CD4-positive, alpha-beta T cell (primary cell): Measurements from ENCODE around the gene UBA6. TPM values are rescaled to one million over a fixed set of nuclear protein-coding genes. Genes with fewer than 3 reads are reported as not detected.
"Not testable (repeated sequence)": the region's sequence is repeated elsewhere in the genome, so short reads cannot be mapped to it uniquely, and the experiment has no call there.

Experiments used
- ATAC-seq: fragments of 200-7000 bp; cut with Tn5 transposase; one replicate; pipeline ENCODE4 v1.10.0; 2022; ENCODE audit warnings: mild to moderate bottlenecking; ENCODE audit not compliant: poor library complexity
- CTCF ChIA-PET: fragments of 350-600 bp; sonication (Branson Sonifier 250); formaldehyde crosslinking; loops from one replicate; lab custom pipeline; 2021; ENCODE audit warnings: antibody characterized with exemption, inconsistent platforms; lab: Charles Lee
- POLR2A ChIA-PET: fragments of 350-600 bp; sonication (Branson Sonifier 250); formaldehyde crosslinking; loops from one replicate; lab custom pipeline; 2021; ENCODE audit warnings: antibody characterized with exemption, inconsistent platforms; lab: Charles Lee
- DNase-seq, 14 experiments: peaks; one replicate each; pipeline ENCODE4 v3.0.0-alpha.2; 2013 to 2020; ENCODE audit warnings: mixed read lengths in 2 of 14
- H3K27ac ChIP-seq, 2 donors: one replicate each; pipeline versions ENCODE4 v1.5.1 to v1.7.0; 2013; ENCODE audit warnings: low read length in 2 of 2, low read depth in 1 of 2, mild to moderate bottlenecking in 1 of 2
- H3K27me3 ChIP-seq, 2 experiments: 1 replicate in 1 of 2; 2 replicates in 1 of 2; pipeline versions ENCODE4 v1.6.1 to v1.7.0; 2013; ENCODE audit warnings: low read length in 2 of 2, control low read depth in 1 of 2, mild to moderate bottlenecking in 1 of 2, moderate library complexity in 1 of 2; ENCODE audit not compliant: insufficient read depth in 2 of 2, control insufficient read depth in 1 of 2
- H3K36me3 ChIP-seq: one replicate; pipeline ENCODE4 v1.6.1; 2013; ENCODE audit warnings: low read length, control low read depth; ENCODE audit not compliant: insufficient read depth
- H3K4me1 ChIP-seq: one replicate; pipeline ENCODE4 v1.6.1; 2013; ENCODE audit warnings: low read length, control low read depth; ENCODE audit not compliant: insufficient read depth
- H3K4me3 ChIP-seq: one replicate; pipeline ENCODE4 v1.5.1; 2013; ENCODE audit warnings: mild to moderate bottlenecking, low read length, moderate library complexity
- H3K9me3 ChIP-seq, 2 experiments: 1 replicate in 1 of 2; 2 replicates in 1 of 2; pipeline versions ENCODE4 v1.6.1 to v1.7.0; 2013; ENCODE audit warnings: low read length in 2 of 2, mild to moderate bottlenecking in 2 of 2, control low read depth in 1 of 2, moderate library complexity in 1 of 2; ENCODE audit not compliant: control insufficient read depth in 1 of 2, insufficient read depth in 1 of 2
- H3K27ac Mint-ChIP-seq: one replicate; pipeline ENCODE4 v1.8.0; 2020; ENCODE audit warnings: mixed read lengths
- H3K27me3 Mint-ChIP-seq: one replicate; pipeline ENCODE4 v1.8.0; 2021; ENCODE audit warnings: mixed read lengths
- H3K36me3 Mint-ChIP-seq: one replicate; pipeline ENCODE4 v1.8.0; 2021; ENCODE audit warnings: low read depth, mixed read lengths
- H3K4me1 Mint-ChIP-seq: one replicate; pipeline ENCODE4 v1.8.0; 2021; ENCODE audit warnings: low read depth, mixed read lengths
- H3K4me3 Mint-ChIP-seq: one replicate; pipeline ENCODE4 v1.8.0; 2020; ENCODE audit warnings: mild to moderate bottlenecking, mixed read lengths
- H3K9me3 Mint-ChIP-seq: one replicate; pipeline ENCODE4 v1.8.0; 2020; ENCODE audit warnings: mixed read lengths
- CTCF ChIP-seq: fragments of 200-600 bp; IDR thresholded peaks from one replicate; pipeline ENCODE4 v1.8.0; 2022; ENCODE audit warnings: antibody characterized with exemption, mild to moderate bottlenecking
- intact Hi-C, 2 experiments: fragments of 100-400 bp; cut with DNase I in 1 of 2; cut with micrococcal nuclease in 1 of 2; formaldehyde crosslinking; loops; one replicate each; pipeline versions ENCODE4 v1.15.1 to v1.9.0; 2023 to 2025; cut with DNase I, micrococcal nuclease
- total RNA-seq, 174 experiments: library from RNA in 2 of 174; stranded (reverse) in 2 of 174; gene quantifications; one replicate each; pipeline ENCODE4 v1.2.3 and lab custom pipeline; 2021 to 2026

Gene UBA6
- total RNA-seq, 2 experiments from 2014 or later, result 33.4 to 45.5 TPM

- ATAC-seq (no peak), DNase-seq (no peak)
- Mint-ChIP-seq H3K27ac (no peak overlapping the region), H3K4me3 (no peak overlapping the region), H3K27me3 (no peaks in the 10 kb centered on the region), H3K4me1 (peaks cover 21% of the 10 kb centered on the region), H3K36me3 (peaks cover 57% of the 10 kb centered on the region), H3K9me3 (no peaks in the 10 kb centered on the region)
- H3K27ac ChIP-seq, result no peak overlapping the region
- no peak for TF ChIP-seq CTCF
- peaks cover 0 to 6% of the 10 kb centered on the region in 2 experiments for H3K9me3 ChIP-seq
- intact Hi-C loops, result no loop called here
- POLR2A ChIA-PET, result no interaction called here
- H3K27me3 ChIP-seq, result no peaks in the 10 kb centered on the region
- peaks cover 19% of the 10 kb centered on the region for H3K36me3 ChIP-seq
- CTCF ChIA-PET, result no interaction called here
- no peak overlapping the region for H3K4me3 ChIP-seq
- peaks cover 2% of the 10 kb centered on the region for H3K4me1 ChIP-seq
Observed at GRCh38 chr4:67712650-67713528, 11.9 kb upstream of the UBA6 start.

DNA sequence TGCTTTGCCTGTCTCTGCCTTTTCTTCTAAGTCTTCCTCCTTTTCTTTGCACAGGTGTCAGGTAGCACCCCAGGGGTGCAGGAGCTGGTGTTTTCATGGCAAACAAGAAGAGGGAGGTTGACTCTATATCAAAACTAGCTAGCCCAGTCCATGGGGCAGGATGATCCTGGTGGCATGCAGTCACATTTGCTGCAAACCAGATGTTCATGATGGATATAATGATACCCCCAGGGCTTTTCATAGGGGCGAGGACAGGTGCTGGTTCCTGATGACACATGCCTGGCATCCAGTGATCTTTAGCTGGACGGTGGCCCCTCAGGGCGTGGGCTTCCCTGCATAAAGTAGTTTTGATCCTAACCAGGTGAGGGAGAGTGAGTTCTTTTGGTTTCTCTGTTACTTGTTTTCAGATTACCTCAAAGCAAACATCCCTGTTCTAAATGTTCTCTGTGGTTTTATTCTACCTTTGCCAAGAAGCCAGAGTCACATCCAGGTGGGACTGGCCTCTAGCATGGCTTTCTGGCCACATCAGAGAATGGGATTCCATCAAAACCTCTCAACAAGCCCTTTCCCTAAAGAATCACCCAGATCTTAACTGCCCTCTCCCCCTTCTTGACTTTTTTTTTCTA, 11.2 kb upstream of the UBA6 start:
- Histone ChIP-seq H3K4me3 (no peak overlapping the region), H3K36me3 (peaks cover 14% of the 10 kb centered on the region), H3K27ac (no peak overlapping the region), H3K4me1 (peaks cover 2% of the 10 kb centered on the region), H3K9me3 (peaks cover 0 to 6% of the 10 kb centered on the region in 2 experiments), H3K27me3 (no peaks in the 10 kb centered on the region)
- no peak for DNase-seq
- peaks cover 56% of the 10 kb centered on the region for H3K36me3 Mint-ChIP-seq
- intact Hi-C loops, result no loop called here
- CTCF ChIA-PET, result no interaction called here
- no peak for ATAC-seq
- no peaks in the 10 kb centered on the region for H3K9me3 Mint-ChIP-seq
- POLR2A ChIA-PET, result no interaction called here
- no peak for TF ChIP-seq CTCF
- no peak overlapping the region for H3K4me3 Mint-ChIP-seq
- H3K27ac Mint-ChIP-seq, result no peak overlapping the region
- H3K4me1 Mint-ChIP-seq, result peaks cover 21% of the 10 kb centered on the region
- H3K27me3 Mint-ChIP-seq, result no peaks in the 10 kb centered on the region

DNA sequence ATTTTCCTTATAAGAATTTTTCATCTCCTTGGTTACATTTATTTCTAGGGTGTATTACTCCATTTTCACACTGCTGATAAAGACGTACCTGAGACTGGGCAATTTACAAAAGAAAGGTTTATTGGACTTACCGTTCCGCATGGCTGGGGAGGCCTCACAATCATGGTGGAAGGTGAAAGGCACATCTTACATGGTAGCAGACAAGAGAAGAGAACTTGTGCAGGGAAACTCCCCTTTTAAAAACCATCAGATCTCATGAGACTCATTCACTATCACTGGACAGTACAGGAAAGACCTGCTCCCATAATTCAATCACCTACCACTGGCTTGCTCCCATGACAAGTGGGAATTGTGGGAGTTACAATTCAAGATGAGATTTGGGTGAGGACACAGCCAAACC, 5.7 kb upstream of the UBA6 start:
- POLR2A ChIA-PET, H3K4me1 ChIP-seq, H3K4me3 ChIP-seq, DNase-seq, CTCF ChIA-PET, H3K27me3 Mint-ChIP-seq, H3K27ac ChIP-seq, ATAC-seq, intact Hi-C loops, H3K4me3 Mint-ChIP-seq, H3K36me3 ChIP-seq, H3K9me3 ChIP-seq, H3K27ac Mint-ChIP-seq, H3K27me3 ChIP-seq, H3K9me3 Mint-ChIP-seq: not testable (repeated sequence)
- Mint-ChIP-seq H3K4me1 (peaks cover 62% of the 10 kb centered on the region), H3K36me3 (peaks cover 79% of the 10 kb centered on the region)
